IMR-90 (cell line): ENCODE results near the gene DPF3. TPM values are rescaled to one million over a fixed set of nuclear protein-coding genes. Genes with fewer than 3 reads are reported as not detected.

ENCODE experiments used
- ATAC-seq: fragments of 200-7000 bp; cut with Tn5 transposase; 2 replicates; pipeline ENCODE4 v1.9.1; 2020; ENCODE audit warnings: low read depth, mild to moderate bottlenecking, moderate library complexity
- BruUV-seq: library from RNA; stranded (reverse); fragments of 400-500 nt; replicated peaks from 2 replicates; lab custom pipeline; 2021; lab: Mats Ljungman, UMichigan
- CTCF ChIA-PET: fragments of 300-600 bp; formaldehyde crosslinking; extraction: SDS; loops from one replicate; lab custom pipeline; 2021; ENCODE audit warnings: antibody characterized with exemption; lab: Yijun Ruan, JAX
- POLR2A ChIA-PET: fragments of 300-600 bp; sonication (Branson Sonifier 250); formaldehyde crosslinking; loops from one replicate; lab custom pipeline; 2022; ENCODE audit warnings: antibody characterized with exemption; ENCODE audit not compliant: unreplicated experiment; lab: Charles Lee
- DNase-seq: peaks from one replicate; pipeline ENCODE4 v3.0.0; 2013
- H2AFZ ChIP-seq: replicated peaks from 2 replicates; pipeline ENCODE3; 2013; ENCODE audit warnings: low read length, mild to moderate bottlenecking; ENCODE audit not compliant: poor library complexity
- H2AK5ac ChIP-seq: 2 replicates; pipeline ENCODE4 v1.6.1; 2013; ENCODE audit warnings: low read depth, low read length, inconsistent platforms
- H2AK9ac ChIP-seq: replicated peaks from 2 replicates; pipeline ENCODE3; 2013; ENCODE audit warnings: mild to moderate bottlenecking, low read depth, low read length, moderate library complexity; ENCODE audit not compliant: poor library complexity
- H2BK120ac ChIP-seq: 2 replicates; pipeline ENCODE4 v1.6.1; 2013; ENCODE audit warnings: low read depth, low read length, inconsistent platforms
- H2BK15ac ChIP-seq: 3 replicates; pipeline ENCODE4 v1.6.1; 2013; ENCODE audit warnings: low read depth, low read length, inconsistent platforms
- H2BK20ac ChIP-seq: 2 replicates; pipeline ENCODE4 v1.6.1; 2013; ENCODE audit warnings: low read depth, mild to moderate bottlenecking, inconsistent platforms, low read length, moderate library complexity
- H2BK5ac ChIP-seq: 2 replicates; pipeline ENCODE4 v1.6.1; 2013; ENCODE audit warnings: mild to moderate bottlenecking, low read depth, low read length, inconsistent platforms; ENCODE audit not compliant: poor library complexity, severe bottlenecking
- H3K14ac ChIP-seq: replicated peaks from 2 replicates; pipeline ENCODE4 v1.6.1; 2013; ENCODE audit warnings: low read depth, low read length, inconsistent platforms
- H3K18ac ChIP-seq: 2 replicates; pipeline ENCODE4 v1.6.1; 2013; ENCODE audit warnings: low read depth, low read length, control low read depth
- H3K23ac ChIP-seq: 2 replicates; pipeline ENCODE4 v1.6.1; 2013; ENCODE audit warnings: low read depth, low read length, inconsistent platforms
- H3K27ac ChIP-seq: 2 replicates; pipeline ENCODE4 v1.5.1; 2013; ENCODE audit warnings: mild to moderate bottlenecking, control low read depth, low read length; ENCODE audit not compliant: insufficient read depth
- H3K27me3 ChIP-seq: 2 replicates; pipeline ENCODE4 v1.6.1; 2013; ENCODE audit warnings: low read length; ENCODE audit not compliant: control insufficient read depth, insufficient read depth
- H3K36me3 ChIP-seq: 2 replicates; pipeline ENCODE4 v1.6.1; 2013; ENCODE audit warnings: low read length, mixed read lengths; ENCODE audit not compliant: control insufficient read depth, insufficient read depth
- H3K4ac ChIP-seq: 2 replicates; pipeline ENCODE4 v1.6.1; 2013; ENCODE audit warnings: low read depth, low read length, inconsistent platforms
- H3K4me1 ChIP-seq: 2 replicates; pipeline ENCODE4 v1.6.1; 2013; ENCODE audit warnings: low read length, mixed read lengths; ENCODE audit not compliant: control insufficient read depth, insufficient read depth
- H3K4me2 ChIP-seq: 2 replicates; pipeline ENCODE4 v1.6.1; 2013; ENCODE audit warnings: low read depth, mild to moderate bottlenecking, control low read depth, low read length, moderate library complexity
- H3K4me3 ChIP-seq: 2 replicates; pipeline ENCODE4 v1.5.1; 2013; ENCODE audit warnings: low read depth, mild to moderate bottlenecking, control low read depth, low read length, moderate library complexity; ENCODE audit not compliant: insufficient read depth
- H3K56ac ChIP-seq: 2 replicates; pipeline ENCODE4 v1.6.1; 2013; ENCODE audit warnings: low read length, inconsistent platforms; ENCODE audit not compliant: insufficient read depth; ENCODE audit errors: extremely low read depth
- H3K79me1 ChIP-seq, 2 experiments: 2 replicates each; pipeline ENCODE4 v1.6.1; 2013; ENCODE audit warnings: low read length in 2 of 2, inconsistent platforms in 1 of 2, low read depth in 1 of 2
- H3K9ac ChIP-seq: 2 replicates; pipeline ENCODE4 v1.6.1; 2013; ENCODE audit warnings: low read depth, low read length, control low read depth
- H3K9me1 ChIP-seq: 2 replicates; pipeline ENCODE4 v1.6.1; 2013; ENCODE audit warnings: low read length, inconsistent platforms; ENCODE audit not compliant: insufficient read depth
- H3K9me3 ChIP-seq: 2 replicates; pipeline ENCODE4 v1.6.1; 2013; ENCODE audit warnings: low read length; ENCODE audit not compliant: control insufficient read depth, insufficient read depth
- H4K20me1 ChIP-seq: 2 replicates; pipeline ENCODE4 v1.6.1; 2013; ENCODE audit warnings: low read length, inconsistent platforms; ENCODE audit not compliant: insufficient read depth
- H4K5ac ChIP-seq: 2 replicates; pipeline ENCODE4 v1.6.1; 2013; ENCODE audit warnings: mild to moderate bottlenecking, low read depth, low read length, control low read depth
- H4K8ac ChIP-seq, 2 experiments: 2 replicates each; pipeline ENCODE4 v1.6.1; 2013; ENCODE audit warnings: low read depth in 2 of 2, low read length in 2 of 2, control low read depth in 1 of 2, inconsistent platforms in 1 of 2
- H4K91ac ChIP-seq: 2 replicates; pipeline ENCODE4 v1.6.1; 2013; ENCODE audit warnings: low read depth, low read length, inconsistent platforms; ENCODE audit not compliant: insufficient read depth
- BHLHE40 ChIP-seq: fragments of 150-350 bp; IDR thresholded peaks from 2 replicates; pipeline ENCODE4 v1.6.1; 2016; ENCODE audit warnings: mild to moderate bottlenecking, low read depth, low read length
- CEBPB ChIP-seq: IDR thresholded peaks from 2 replicates; pipeline ENCODE4 v1.6.1; 2012; ENCODE audit warnings: low read depth, low read length, improper control_type of control experiment
- CHD1 ChIP-seq: IDR thresholded peaks from 2 replicates; pipeline ENCODE4 v1.6.1; 2012; ENCODE audit warnings: low read depth, low read length, improper control_type of control experiment
- FOS ChIP-seq: fragments of 150-350 bp; IDR thresholded peaks from 2 replicates; pipeline ENCODE4 v1.6.1; 2016; ENCODE audit warnings: low read depth, low read length
- MAFK ChIP-seq: IDR thresholded peaks from 2 replicates; pipeline ENCODE4 v1.6.1; 2012; ENCODE audit warnings: low read depth, low read length, improper control_type of control experiment
- MAZ ChIP-seq: IDR thresholded peaks from 2 replicates; pipeline ENCODE4 v1.6.1; 2012; ENCODE audit warnings: low read depth, mild to moderate bottlenecking, low read length, improper control_type of control experiment, moderate library complexity, borderline replicate concordance
- NFE2L2 ChIP-seq: fragments of 150-350 bp; IDR thresholded peaks from 2 replicates; pipeline ENCODE4 v1.6.1; 2016; ENCODE audit warnings: low read depth, mild to moderate bottlenecking, low read length
- POLR2A ChIP-seq: IDR thresholded peaks from 2 replicates; pipeline ENCODE4 v1.6.1; 2012; ENCODE audit warnings: mild to moderate bottlenecking, low read depth, low read length
- RCOR1 ChIP-seq: IDR thresholded peaks from 2 replicates; pipeline ENCODE4 v1.6.1; 2012; ENCODE audit warnings: mild to moderate bottlenecking, low read length, improper control_type of control experiment; ENCODE audit not compliant: insufficient replicate concordance
- RFX5 ChIP-seq: IDR thresholded peaks from 2 replicates; pipeline ENCODE4 v1.8.0; 2012; ENCODE audit warnings: low read depth, mild to moderate bottlenecking, low read length, moderate library complexity
- WGBS, 2 experiments: methylation state at CpG; one replicate each; pipeline versions ENCODE4 v1.1.5 to v1.1.7; 2013; ENCODE audit warnings: missing lambda C conversion rate in 2 of 2; ENCODE audit not compliant: insufficient read length in 1 of 2; ENCODE audit errors: extremely low coverage in 2 of 2; 5-methylcytosine and 5-hydroxymethylcytosine counted together
- dilution Hi-C: fragments of 300-500 bp; cut with HindIII; formaldehyde crosslinking; loops from one replicate; pipeline ENCODE4 v1.14.3; 2018; ENCODE audit warnings: low sequenced_read_pairs; ENCODE audit not compliant: unreplicated experiment
- in situ Hi-C: fragments of 300-500 bp; cut with MboI; formaldehyde crosslinking; loops from 3 replicates; pipeline ENCODE4 v1.14.3; 2019; ENCODE audit warnings: low sequenced_read_pairs, inconsistent platforms, mixed read lengths
- intact Hi-C: fragments of 100-400 bp; cut with micrococcal nuclease; formaldehyde crosslinking; loops from 2 replicates; pipeline ENCODE4 v1.10.0; 2022
- polyA plus RNA-seq, 3 experiments: library from polyadenylated mRNA; depleted of rRNA; stranded (reverse); fragments of >200 nt; gene quantifications; 2 replicates each; pipeline ENCODE4 v1.2.3, GENCODE V29; 2012; ENCODE audit warnings: low replicate concordance in 1 of 3
- total RNA-seq: library from RNA; depleted of rRNA; stranded (reverse); fragments of >200 nt; gene quantifications from 2 replicates; pipeline ENCODE4 v1.2.3, GENCODE V29; 2012
- TF ChIP-seq, protein P1 (sequence below): fragments of 150-350 bp; IDR thresholded peaks from 2 replicates; pipeline ENCODE4 v1.6.1; 2017; ENCODE audit warnings: mild to moderate bottlenecking, antibody characterized with exemption, low read length, low read depth

The DPF3 gene
- total and polyA plus RNA-seq, 2 of the 4 experiments (the other 2 are of a cell fraction) = 30.5 to 32.8 TPM

- Histone ChIP-seq H3K79me1 (peaks cover 43 to 78% of the 10 kb centered on the region in 2 experiments), H4K8ac (peak overlapping the region; percentile 6 to 58; a peak in 3 of 4 replicates), H2BK5ac (peak overlapping the region; percentile 85), H4K20me1 (peaks cover 21% of the 10 kb centered on the region), H3K56ac (no peak overlapping the region), H3K27ac (peak overlapping the region; percentile 62), H2AFZ (no peak overlapping the region), H3K18ac (peak overlapping the region; percentile 31), H3K4me2 (peak overlapping the region; percentile 15; the same call in 1 of the 2 replicates), H3K36me3 (0 out of 2 replicates have a peak, but pooled peaks cover 1% of the 10 kb centered on the region), H3K23ac (peak overlapping the region; percentile 5; the same call in 1 of the 2 replicates), H2BK20ac (peak overlapping the region; percentile 90), H4K5ac (peak overlapping the region; percentile 11; the same call in 1 of the 2 replicates), H3K9me1 (peaks cover 39% of the 10 kb centered on the region), H2AK5ac (peak overlapping the region; percentile 99), H3K4me1 (peaks cover 23% of the 10 kb centered on the region), H4K91ac (peak overlapping the region; percentile 89), H2BK120ac (peak overlapping the region; percentile 86), H3K9ac (no peak overlapping the region), H2BK15ac (peak overlapping the region; percentile 52; the same call in 2 of the 3 replicates), H3K4ac (peak overlapping the region; percentile 73), H3K14ac (peak overlapping the region; percentile 57; the same call in 1 of the 2 replicates), H3K4me3 (no peak overlapping the region), H3K27me3 (no peaks in the 10 kb centered on the region), H2AK9ac (peak overlapping the region; percentile 89), H3K9me3 (no peaks in the 10 kb centered on the region)
- ATAC-seq (peak; percentile 89), DNase-seq (peak; percentile 99)
- CTCF ChIA-PET = no interaction called here
- WGBS, 2 experiments = 40% methylated on average over 1 of the region's 4 CpGs; no CpG with 5 or more reads in 1 of the 2 experiments
- POLR2A ChIA-PET = no interaction called here
- intact Hi-C loops (loop anchor here (5.0 kb wide), 1 partner anchor 91 kb away; the partner anchor contains the start of gene DPF3), in situ Hi-C loops (no loop called here), dilution Hi-C loops (no loop called here)
- BruUV-seq = no TSS peak
- TF ChIP-seq CHD1 (peak; percentile 66; the same call in 1 of the 2 replicates), CEBPB (peak; percentile 47; the same call in 1 of the 2 replicates), FOS (peak; percentile 98), MAFK (peak; percentile 41), NFE2L2 (peak; percentile 12; the same call in 1 of the 2 replicates), RFX5 (no peak), MAZ (no peak; the same call in 1 of the 2 replicates), POLR2A (no peak), BHLHE40 (peak; percentile 72), RCOR1 (peak; percentile 66)
- TF ChIP-seq, protein P1, sequence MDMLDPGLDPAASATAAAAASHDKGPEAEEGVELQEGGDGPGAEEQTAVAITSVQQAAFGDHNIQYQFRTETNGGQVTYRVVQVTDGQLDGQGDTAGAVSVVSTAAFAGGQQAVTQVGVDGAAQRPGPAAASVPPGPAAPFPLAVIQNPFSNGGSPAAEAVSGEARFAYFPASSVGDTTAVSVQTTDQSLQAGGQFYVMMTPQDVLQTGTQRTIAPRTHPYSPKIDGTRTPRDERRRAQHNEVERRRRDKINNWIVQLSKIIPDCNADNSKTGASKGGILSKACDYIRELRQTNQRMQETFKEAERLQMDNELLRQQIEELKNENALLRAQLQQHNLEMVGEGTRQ = no peak
Measured at GRCh38 chr14:72801381-72801812, 92.5 kb downstream of the DPF3 start.
